Gastrocnemius medialis (tissue), 4 donors: ENCODE data around the gene MAB21L3. TPM values are rescaled to one million over a fixed set of nuclear protein-coding genes. Genes with fewer than 3 reads are reported as not detected.

Source experiments
- ATAC-seq, 2 donors: fragments of 150-250 bp; one replicate each; pipeline ENCODE4 v1.9.1; 2016
- DNase-seq, 2 donors: peaks; one replicate each; pipeline ENCODE4 v3.0.0-alpha.2; 2019
- H3K27ac ChIP-seq, 4 donors: fragments of 200-600 bp; sonication (generic); 1 replicate in 1 of 4; 2 replicates in 3 of 4; pipeline ENCODE4 v1.5.1; 2016 to 2018; ENCODE audit warnings: mild to moderate bottlenecking in 2 of 4, moderate library complexity in 1 of 4
- H3K27me3 ChIP-seq, 3 donors: fragments of 200-600 bp; sonication (generic) in 2 of 3; 1 replicate in 1 of 3; 2 replicates in 2 of 3; pipeline versions ENCODE4 v1.5.1 to v1.6.0; 2016 to 2019; ENCODE audit warnings: mild to moderate bottlenecking in 1 of 3, moderate library complexity in 1 of 3
- H3K36me3 ChIP-seq, 2 donors: fragments of 200-600 bp; sonication (generic) in 1 of 2; one replicate each; pipeline ENCODE4 v1.5.1; 2017 to 2018
- H3K4me1 ChIP-seq, 2 donors: fragments of 200-600 bp; sonication (generic) in 1 of 2; one replicate each; pipeline ENCODE4 v1.5.1; 2016 to 2017; ENCODE audit warnings: mild to moderate bottlenecking in 2 of 2
- H3K4me3 ChIP-seq, 4 donors: fragments of 200-600 bp; sonication (generic) in 3 of 4; 1 replicate in 1 of 4; 2 replicates in 3 of 4; pipeline ENCODE4 v1.5.1; 2016 to 2019; ENCODE audit warnings: mild to moderate bottlenecking in 2 of 4
- H3K9me3 ChIP-seq, 3 donors: fragments of 200-600 bp; sonication (generic) in 2 of 3; 1 replicate in 1 of 3; 2 replicates in 2 of 3; pipeline ENCODE4 v1.5.1; 2016 to 2019
- CTCF ChIP-seq, 5 experiments: fragments of 450-650 bp in 3 of 5; fragments of 200-600 bp in 2 of 5; sonication (generic) in 2 of 5; IDR thresholded peaks in 4 of 5; conservative IDR thresholded peaks in 1 of 5; 1 replicate in 4 of 5; 2 replicates in 1 of 5; pipeline ENCODE4 v1.5.1; 2016 to 2019; ENCODE audit warnings: antibody characterized with exemption in 5 of 5, mild to moderate bottlenecking in 3 of 5, moderate library complexity in 3 of 5
- POLR2A ChIP-seq, 2 donors: fragments of 450-650 bp; IDR thresholded peaks; one replicate each; pipeline ENCODE4 v1.6.1; 2017; ENCODE audit warnings: antibody characterized with exemption in 2 of 2, mild to moderate bottlenecking in 2 of 2, moderate library complexity in 2 of 2
- in situ Hi-C, 4 donors: fragments of 200-750 bp; cut with MboI; loops; one replicate each; pipeline versions ENCODE4 v1.15.0 to v1.8.0; 2017; ENCODE audit warnings: low sequenced_read_pairs in 4 of 4
- intact Hi-C: fragments of 100-400 bp; cut with DNase I; formaldehyde crosslinking; loops from one replicate; pipeline ENCODE4 v1.15.1; 2023; ENCODE audit warnings: low total_unique reads
- total RNA-seq, 4 donors: library from RNA; depleted of rRNA; stranded (reverse); fragments of >200 nt; gene quantifications; one replicate each; pipeline versions ENCODE4 v1.1.0 to v1.2.3, GENCODE V29; 2016

The MAB21L3 gene
- total RNA-seq, 4 donors from 2014 or later = 0.07 to 2.0 (median 0.16) TPM; not detected in 1

GRCh38 chr1:116166011-116166571 is 54.9 kb downstream of the MAB21L3 start:
- H3K27ac ChIP-seq = peak overlapping the region in 3 of 4 donors; percentile 19 to 66 (median 42)
- intact Hi-C loops = no loop called here
- no peaks in the 10 kb centered on the region for H3K36me3 ChIP-seq

GRCh38 chr1:116166655-116167054 is 55.5 kb downstream of the MAB21L3 start:
- DNase-seq = no peak
- TF ChIP-seq CTCF (IDR thresholded peaks at IDR 0.05 in 4 of 5, conservative IDR thresholded peaks at IDR 0.05 in 1 of 5) = no peak
- no peak for TF ChIP-seq POLR2A (IDR thresholded peaks at IDR 0.05)
- peak overlapping the region in 3 of 4 donors; percentile 17 to 42 (median 27) for H3K27ac ChIP-seq
- H3K36me3 ChIP-seq = no peaks in the 10 kb centered on the region
- intact Hi-C loops (no loop called here), in situ Hi-C loops (loop anchor here in 1 of 4 donors (25.0 kb wide), 1 partner anchor 196 kb away; the partner anchor contains the start of gene ATP1A1)
- peaks cover 0 to 13% of the 10 kb centered on the region in 2 donors for H3K4me1 ChIP-seq
- ATAC-seq = no peak
- H3K9me3 ChIP-seq = no peaks in the 10 kb centered on the region
- no peak overlapping the region for H3K4me3 ChIP-seq
- no peaks in the 10 kb centered on the region for H3K27me3 ChIP-seq

More at GRCh38 chr1:116166011-116166571, 54.9 kb downstream of the MAB21L3 start:
- TF ChIP-seq CTCF (IDR thresholded peaks at IDR 0.05 in 4 of 5, conservative IDR thresholded peaks at IDR 0.05 in 1 of 5) (no peak), POLR2A (IDR thresholded peaks at IDR 0.05) (no peak)
- Histone ChIP-seq H3K27me3 (no peaks in the 10 kb centered on the region), H3K4me3 (no peak overlapping the region), H3K9me3 (no peaks in the 10 kb centered on the region), H3K4me1 (peaks cover 0 to 13% of the 10 kb centered on the region in 2 donors)
- in situ Hi-C loops = loop anchor here in 1 of 4 donors (25.0 kb wide), 1 partner anchor 196 kb away; the partner anchor contains the start of gene ATP1A1
- DNase-seq (peak in 1 of 2 donors; percentile 26), ATAC-seq (peak; percentile 16 to 18)

GRCh38 chr1:116167625-116168276 is 56.6 kb downstream of the MAB21L3 start:
- H3K4me3 ChIP-seq = peak overlapping the region; percentile 45 to 77 (median 54)
- H3K4me1 ChIP-seq = peaks cover 0 to 13% of the 10 kb centered on the region in 2 donors
- TF ChIP-seq CTCF (IDR thresholded peaks at IDR 0.05 in 4 of 5, conservative IDR thresholded peaks at IDR 0.05 in 1 of 5) (no peak), POLR2A (IDR thresholded peaks at IDR 0.05) (no peak)
- H3K27me3 ChIP-seq = no peaks in the 10 kb centered on the region
- intact Hi-C loops (loop anchor here (2.0 kb wide), 1 partner anchor 15 kb away; no protein-coding TSS in a partner anchor), in situ Hi-C loops (loop anchor here in 1 of 4 donors (25.0 kb wide), 1 partner anchor 195 kb away; the partner anchor contains the start of gene ATP1A1)
- peak in 1 of 2 donors; percentile 14 for ATAC-seq
- H3K27ac ChIP-seq = peak overlapping the region; percentile 34 to 65 (median 49)
- DNase-seq = no peak
- H3K9me3 ChIP-seq = no peaks in the 10 kb centered on the region
- H3K36me3 ChIP-seq = no peaks in the 10 kb centered on the region

- peak; percentile 64 to 76 for ATAC-seq
- intact Hi-C loops = loop anchor here (2.0 kb wide), 1 partner anchor 16 kb away; no protein-coding TSS in a partner anchor
- no peaks in the 10 kb centered on the region for H3K27me3 ChIP-seq
- H3K36me3 ChIP-seq = no peaks in the 10 kb centered on the region
- in situ Hi-C loops = loop anchor here in 1 of 4 donors (25.0 kb wide), 1 partner anchor 194 kb away; the partner anchor contains the start of gene ATP1A1
- peak; percentile 67 to 87 (median 75) for TF ChIP-seq CTCF (IDR thresholded peaks at IDR 0.05 in 4 of 5, conservative IDR thresholded peaks at IDR 0.05 in 1 of 5)
- TF ChIP-seq POLR2A (IDR thresholded peaks at IDR 0.05) = no peak
- H3K4me1 ChIP-seq = peaks cover 0 to 13% of the 10 kb centered on the region in 2 donors
- H3K4me3 ChIP-seq = peak overlapping the region; percentile 45 to 77 (median 54)
- peak overlapping the region; percentile 34 to 65 (median 49) for H3K27ac ChIP-seq
- H3K9me3 ChIP-seq = no peaks in the 10 kb centered on the region
- DNase-seq = peak; percentile 43 to 64
Observed at GRCh38 chr1:116168277-116169032, 57.3 kb downstream of the MAB21L3 start.
